Prostate gland (tissue), 2 donors: Measurements from ENCODE around the gene SORL1.

Source experiments
- CTCF ChIP-seq, 4 experiments: fragments of 200-600 bp in 2 of 4; fragments of 450-650 bp in 2 of 4; sonication (generic) in 2 of 4; IDR thresholded peaks; 1 replicate in 3 of 4; 2 replicates in 1 of 4; pipeline ENCODE4 v1.5.1; 2016 to 2019; ENCODE audit warnings: antibody characterized with exemption in 4 of 4, mild to moderate bottlenecking in 2 of 4, moderate library complexity in 2 of 4
- POLR2A ChIP-seq: fragments of 450-650 bp; IDR thresholded peaks from one replicate; pipeline ENCODE4 v1.6.1; 2016; ENCODE audit warnings: antibody characterized with exemption, mild to moderate bottlenecking
- POLR2AphosphoS5 ChIP-seq: sonication (generic); formaldehyde crosslinking; IDR thresholded peaks from one replicate; pipeline ENCODE4 v1.6.1; 2017; ENCODE audit warnings: antibody characterized with exemption

GRCh38 chr11:121561240-121561639 is 109.1 kb downstream of the SORL1 start:
- TF ChIP-seq CTCF (IDR thresholded peaks at IDR 0.05) (no peak), POLR2A (no peak), POLR2AphosphoS5 (no peak)
